Glomerular visceral epithelial cell (primary cell): ENCODE data around the gene ARHGAP12.
"Not testable (repeated sequence)": the region's sequence is repeated elsewhere in the genome, so short reads cannot be mapped to it uniquely, and the experiment has no call there.

Experiments used
- DNase-seq: peaks from one replicate; pipeline ENCODE4 v3.0.0-alpha.2; 2016; ENCODE audit errors: extremely low spot score

Gene ARHGAP12, protein sequence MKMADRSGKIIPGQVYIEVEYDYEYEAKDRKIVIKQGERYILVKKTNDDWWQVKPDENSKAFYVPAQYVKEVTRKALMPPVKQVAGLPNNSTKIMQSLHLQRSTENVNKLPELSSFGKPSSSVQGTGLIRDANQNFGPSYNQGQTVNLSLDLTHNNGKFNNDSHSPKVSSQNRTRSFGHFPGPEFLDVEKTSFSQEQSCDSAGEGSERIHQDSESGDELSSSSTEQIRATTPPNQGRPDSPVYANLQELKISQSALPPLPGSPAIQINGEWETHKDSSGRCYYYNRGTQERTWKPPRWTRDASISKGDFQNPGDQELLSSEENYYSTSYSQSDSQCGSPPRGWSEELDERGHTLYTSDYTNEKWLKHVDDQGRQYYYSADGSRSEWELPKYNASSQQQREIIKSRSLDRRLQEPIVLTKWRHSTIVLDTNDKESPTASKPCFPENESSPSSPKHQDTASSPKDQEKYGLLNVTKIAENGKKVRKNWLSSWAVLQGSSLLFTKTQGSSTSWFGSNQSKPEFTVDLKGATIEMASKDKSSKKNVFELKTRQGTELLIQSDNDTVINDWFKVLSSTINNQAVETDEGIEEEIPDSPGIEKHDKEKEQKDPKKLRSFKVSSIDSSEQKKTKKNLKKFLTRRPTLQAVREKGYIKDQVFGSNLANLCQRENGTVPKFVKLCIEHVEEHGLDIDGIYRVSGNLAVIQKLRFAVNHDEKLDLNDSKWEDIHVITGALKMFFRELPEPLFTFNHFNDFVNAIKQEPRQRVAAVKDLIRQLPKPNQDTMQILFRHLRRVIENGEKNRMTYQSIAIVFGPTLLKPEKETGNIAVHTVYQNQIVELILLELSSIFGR

DNA sequence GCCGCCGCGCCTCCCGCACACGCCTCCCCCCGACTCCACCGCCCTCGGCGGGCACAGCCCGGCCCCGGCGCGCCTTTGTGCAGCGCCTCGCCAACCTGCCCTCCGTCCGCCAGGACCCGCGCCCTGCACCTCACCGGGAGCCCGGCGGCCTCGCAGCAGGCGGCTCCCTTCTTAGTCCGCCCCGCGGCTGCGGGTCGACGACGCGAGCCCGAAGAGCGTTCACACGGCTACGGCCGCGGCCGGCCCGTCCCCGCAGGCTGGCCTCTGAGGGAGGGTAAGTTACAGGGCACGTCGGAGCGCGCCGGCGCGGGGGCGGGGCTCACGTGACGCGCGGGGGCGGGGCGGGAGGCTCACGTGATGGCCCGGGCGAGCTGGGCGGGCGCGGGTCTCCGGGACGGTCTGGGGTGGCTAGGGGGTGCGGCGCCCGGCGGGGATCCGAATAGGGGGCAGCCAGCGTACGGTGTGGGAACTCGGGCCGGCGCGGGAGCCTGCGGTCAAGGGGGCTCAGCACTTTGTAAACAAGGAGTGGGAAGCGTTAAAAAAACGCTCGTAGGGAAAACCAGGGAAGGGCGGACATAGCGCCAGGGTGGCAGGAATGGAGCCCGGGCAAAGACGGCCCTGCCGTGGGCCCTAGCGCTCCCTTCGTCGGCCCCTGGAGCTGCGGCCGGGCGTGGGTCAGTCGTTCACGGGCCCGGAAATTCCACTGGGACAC is at the start of gene ARHGAP12:
TSS of gene ARHGAP12 (minus strand) at position 283 of the 712 bp plus-strand sequence. CDS start 19,976 bp downstream, outside the sequence.
- peak; percentile 89 for DNase-seq

DNA sequence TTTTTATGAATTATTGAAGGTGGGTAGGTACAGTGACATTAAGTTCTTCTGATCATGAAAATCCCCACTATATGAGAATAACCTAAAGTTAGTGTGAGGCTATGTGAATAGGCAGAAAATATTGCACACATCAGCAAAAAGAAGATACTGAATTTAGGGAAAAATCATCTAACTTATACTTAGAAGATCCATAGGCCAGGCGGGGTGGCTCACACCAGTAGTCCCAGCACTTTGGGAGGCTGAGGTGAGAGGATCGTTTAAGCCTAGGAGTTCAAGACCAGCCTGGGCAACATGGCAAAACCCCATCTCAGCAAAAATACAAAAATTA is 49.5 kb upstream of the ARHGAP12 start:
- DNase-seq = no peak

DNA sequence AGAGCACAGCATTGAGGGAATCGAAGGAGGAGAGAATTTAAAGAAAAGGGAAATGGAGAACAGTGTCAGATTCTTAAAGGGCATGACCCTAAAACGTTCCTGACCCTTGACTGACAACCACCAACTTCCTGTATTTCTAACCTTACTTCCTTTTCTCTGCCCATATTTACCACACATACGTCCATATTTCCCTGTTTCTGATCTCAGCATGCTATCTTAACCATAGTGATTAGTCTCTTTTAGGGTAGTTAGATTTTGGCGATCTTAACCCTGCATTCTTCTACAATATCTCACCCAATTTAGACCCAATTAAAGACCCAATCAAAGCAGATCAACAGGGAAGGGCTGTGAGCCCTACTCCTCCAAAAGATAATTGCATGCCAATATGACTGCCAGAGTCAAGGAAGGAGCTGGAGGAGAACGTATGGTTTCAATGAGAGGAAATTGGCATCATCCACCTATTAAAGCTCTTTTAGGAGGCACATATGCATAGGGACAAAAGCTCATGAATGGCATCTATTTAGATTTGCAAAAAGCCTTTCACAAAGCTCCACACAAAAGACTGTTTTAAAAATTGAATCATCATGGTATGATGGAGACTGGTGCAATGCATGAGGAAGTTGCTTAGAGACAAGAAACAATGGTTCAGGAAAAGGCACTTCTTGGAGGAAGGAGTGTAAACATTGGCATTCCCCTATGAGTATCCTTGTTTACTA is 49.0 kb upstream of the ARHGAP12 start:
- no peak for DNase-seq

DNA sequence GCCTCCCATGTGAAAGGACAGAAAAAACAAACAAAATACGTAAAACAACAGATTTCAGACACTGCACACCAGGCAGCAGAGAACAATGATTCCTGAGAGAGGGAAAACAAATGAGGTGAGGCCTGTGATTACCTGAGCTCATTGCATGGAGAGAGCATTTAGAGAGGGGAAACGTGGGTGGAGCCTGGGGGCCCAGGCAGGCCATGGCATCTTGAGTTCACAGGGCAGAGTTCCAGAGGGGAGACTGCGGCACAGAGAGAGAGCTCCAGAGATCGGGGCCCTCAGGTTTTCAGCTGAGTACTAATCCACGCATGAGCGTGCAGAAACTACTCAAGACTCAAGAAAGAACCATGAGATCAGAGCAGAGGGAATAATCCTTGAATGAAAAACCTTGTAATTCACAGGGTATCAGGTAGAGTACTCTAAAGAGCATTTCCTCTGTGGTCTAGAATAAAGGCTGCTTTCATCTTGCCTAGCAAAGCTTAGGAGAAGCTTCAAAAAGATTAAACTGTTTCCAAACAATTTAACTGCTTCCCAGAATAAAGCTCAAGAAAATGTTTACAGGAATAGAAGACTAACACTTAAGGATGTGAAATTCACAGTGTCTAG is 46.6 kb upstream of the ARHGAP12 start:
- no peak for DNase-seq

DNA sequence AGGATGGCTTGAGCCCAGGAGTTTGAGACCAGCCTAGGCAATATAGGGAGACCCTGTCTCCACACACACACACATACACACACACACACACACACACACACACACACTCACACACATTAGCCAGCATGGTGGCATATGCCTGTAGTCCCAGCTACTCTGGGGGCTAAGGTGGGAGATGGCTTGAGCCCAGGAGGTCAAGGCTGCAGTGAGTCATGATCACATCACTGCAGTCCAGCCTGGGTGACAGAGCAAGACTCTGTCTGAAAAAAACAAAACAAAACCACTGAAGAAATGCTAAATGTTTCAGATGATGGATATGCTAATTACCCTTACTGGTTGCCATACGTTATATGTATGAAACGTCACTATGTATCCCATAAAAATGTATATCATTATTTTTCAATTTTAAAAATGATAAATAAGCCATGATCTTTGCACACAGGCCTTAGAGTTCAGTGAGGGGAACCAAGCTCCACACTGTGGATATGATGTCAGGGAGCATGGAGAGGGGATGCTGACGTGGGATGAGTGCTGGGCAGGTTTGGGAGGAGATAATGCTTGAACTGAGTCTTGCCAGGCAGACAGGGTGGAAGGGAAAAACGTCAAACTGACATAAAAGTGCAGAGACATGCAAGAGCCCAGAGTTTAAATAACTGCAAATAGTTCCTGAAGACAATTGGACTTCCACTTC is 45.9 kb upstream of the ARHGAP12 start:
- peak; percentile 31 for DNase-seq

DNA sequence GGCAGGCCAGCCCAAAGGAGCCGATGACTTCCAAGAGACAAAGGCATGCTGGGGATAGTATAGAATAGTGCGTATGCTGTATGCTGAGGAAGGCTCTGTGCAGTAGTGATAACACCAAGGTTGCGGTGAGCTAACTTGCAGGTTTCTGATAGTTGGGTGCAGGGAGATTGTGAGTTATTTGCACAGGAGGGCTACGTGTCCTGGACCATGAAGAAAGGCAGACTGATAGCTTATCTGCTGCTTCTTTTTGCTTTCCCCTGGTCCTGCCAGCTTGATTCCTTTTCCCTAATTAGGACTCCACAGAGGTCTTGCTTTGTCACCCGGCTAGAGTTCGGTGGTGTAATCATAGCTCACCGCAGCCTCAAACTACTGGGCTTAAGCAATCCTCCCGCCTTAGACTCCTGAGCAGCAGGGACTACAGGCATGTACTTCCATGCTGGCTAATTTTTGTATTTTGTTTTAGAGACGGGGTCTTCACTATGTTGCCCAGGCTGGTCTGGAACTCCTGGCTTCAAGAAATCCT is 43.9 kb upstream of the ARHGAP12 start:
- no peak for DNase-seq

DNA sequence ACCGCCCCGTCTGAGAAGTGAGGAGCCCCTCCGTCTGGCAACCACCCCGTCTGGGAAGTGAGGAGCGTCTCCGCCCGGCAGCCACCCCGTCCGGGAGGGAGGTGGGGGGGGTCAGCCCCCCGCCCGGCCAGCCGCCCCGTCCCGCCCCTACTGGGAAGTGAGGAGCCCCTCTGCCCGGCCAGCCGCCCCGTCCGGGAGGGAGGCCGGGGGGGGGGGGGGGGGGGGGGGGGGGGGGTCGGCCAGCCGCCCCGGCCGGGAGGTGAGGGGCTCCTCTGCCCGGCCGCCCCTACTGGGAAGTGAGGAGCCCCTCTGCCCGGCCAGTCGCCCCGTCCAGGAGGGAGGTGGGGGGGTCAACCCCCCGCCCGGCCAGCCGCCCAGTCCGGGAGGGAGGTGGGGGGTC is 41.2 kb upstream of the ARHGAP12 start:
- not testable (repeated sequence) for DNase-seq

DNA sequence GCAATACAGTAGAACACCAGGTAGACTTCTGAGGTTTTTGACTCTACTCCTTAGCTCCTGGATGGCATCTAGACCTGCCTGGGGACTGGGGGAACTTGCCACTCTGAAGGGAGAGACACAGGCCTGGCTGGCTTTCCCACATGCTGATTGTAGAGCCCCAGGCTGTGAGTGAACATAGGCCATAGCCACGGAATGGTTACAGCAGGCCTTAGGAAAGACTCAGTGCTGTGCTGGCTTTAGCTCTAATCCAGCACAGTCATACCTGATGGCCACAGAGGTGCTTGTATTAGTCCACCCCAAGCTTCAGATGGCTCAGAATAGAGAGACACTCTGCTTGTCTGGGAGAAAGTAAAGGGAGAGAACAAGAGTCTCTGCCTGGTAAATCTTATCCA is 35.0 kb upstream of the ARHGAP12 start:
- no peak for DNase-seq

DNA sequence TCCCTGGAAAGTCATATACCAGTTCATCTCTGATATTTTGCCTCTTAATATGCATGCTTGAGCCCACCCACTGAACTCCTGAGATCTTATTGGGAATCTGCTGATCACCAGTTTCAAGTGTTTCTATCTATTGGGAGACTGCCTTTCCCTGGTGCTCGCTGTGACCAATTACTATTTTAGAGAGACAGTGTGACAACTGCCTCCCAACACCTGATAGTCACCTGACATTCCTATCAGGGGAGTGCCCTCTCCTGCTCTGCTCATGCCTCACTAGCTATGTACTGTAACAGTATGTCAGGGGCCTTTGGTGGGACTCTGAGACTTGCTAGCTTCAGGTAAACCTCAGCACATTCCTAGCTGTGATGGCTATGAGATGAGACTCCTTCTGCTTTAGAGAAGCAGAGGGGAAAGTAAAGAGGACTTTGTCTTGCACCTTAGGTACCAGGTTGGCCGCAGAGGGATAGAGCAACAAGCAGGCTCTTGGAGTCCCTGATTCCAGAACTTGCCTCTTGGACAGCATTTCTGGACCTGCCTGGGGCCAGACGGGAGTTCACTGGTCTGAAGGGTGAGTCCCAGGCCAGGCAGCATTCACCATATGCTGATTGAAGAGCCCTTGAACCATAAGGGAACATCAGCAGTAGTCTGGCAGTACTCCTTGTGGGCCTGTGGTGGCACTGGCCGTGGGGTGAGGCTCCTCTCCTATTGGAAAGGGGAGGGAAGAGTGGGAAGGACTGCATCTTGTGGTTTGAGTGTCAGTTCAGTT is 34.4 kb upstream of the ARHGAP12 start:
- DNase-seq = no peak

DNA sequence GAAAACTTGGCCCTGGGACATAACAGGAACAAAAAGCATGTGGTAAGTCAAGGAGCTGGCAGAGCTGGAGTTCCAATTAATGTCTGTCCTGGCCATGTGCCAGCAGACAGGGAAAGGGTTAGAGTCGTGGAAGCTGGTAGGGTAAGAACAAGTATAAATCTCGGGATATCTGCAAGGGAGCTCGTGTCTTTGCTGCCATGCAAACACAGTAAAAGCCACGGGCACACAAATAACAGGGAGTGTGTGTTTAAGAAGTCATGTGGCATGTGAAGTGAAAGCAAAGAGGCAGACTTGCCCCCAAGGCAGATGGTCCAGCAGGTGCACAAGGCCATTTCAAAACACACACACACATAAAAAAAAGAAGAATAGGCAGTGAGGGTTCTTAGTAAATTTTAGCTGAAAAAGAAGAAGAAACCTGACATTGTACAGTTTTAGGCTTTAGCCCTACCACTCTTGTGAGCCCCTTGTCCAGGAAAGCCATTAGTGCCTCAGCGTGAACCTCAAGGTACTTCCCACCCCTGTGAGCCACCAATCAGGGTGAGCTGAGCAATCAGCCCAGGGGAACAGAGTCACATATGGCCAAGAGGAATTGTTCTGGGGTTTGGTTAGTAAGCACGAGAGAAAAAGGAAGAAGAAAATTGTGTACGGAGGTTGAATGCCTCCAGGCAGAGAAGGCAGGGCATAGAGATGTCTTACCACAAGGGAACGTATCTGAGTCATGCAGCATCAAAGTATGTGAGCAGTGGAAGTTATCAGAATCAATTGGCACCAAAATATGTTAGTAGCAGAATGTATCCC is 32.8 kb upstream of the ARHGAP12 start:
- DNase-seq = peak; percentile 12

DNA sequence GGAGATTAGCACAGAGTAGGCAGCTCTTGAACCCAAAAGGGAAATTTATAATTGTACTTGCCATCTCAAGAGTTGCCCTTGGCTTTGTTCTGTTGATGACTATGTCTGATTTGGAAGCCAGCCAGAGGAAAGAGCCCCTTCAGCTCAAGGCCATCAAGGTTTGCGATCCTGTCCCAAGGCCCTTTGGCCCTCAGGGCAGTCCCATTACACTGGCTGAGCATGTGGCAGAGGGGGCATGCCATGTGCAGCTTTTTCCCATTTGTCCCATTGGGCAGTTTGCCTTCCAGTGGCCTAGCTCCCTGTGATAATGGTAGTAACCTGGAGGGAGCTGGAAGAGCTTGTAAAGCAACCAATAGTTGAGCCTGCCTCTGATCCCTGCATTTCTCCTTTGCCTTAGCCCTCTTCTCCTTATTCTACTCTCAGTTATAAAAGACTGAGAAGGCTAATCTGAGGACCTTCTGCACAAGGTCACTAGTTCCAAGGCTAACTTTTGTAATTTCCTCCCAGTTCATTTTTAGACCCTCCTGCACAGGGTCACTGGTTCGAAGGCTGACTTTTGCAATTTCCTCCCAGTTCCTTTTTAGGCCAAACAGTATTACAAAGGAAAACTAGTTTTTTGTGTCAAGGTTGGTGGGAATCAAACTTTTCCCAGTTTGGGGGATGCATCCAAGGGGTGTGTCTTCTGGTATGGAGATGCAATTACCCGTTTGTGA is 31.0 kb upstream of the ARHGAP12 start:
- DNase-seq = no peak

DNA sequence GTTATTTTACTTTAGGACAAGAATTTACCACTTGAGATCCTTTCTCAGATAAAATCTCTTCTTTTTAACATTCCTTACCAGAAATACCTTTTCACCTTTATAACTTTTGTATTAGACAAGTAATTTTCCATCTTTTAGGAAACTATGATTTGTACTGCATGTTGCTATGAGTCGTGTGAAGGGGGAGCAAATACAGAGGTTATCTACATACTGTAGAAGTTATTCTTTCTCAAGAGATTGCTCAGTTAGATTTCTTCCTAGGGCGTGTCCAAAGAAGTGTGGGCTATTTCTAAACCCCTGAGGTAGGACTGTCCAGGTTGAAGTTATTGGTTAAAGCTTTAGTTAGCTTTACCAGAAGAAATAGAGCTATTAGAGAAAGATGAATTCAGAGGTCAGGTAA is 30.2 kb upstream of the ARHGAP12 start:
- DNase-seq = no peak

DNA sequence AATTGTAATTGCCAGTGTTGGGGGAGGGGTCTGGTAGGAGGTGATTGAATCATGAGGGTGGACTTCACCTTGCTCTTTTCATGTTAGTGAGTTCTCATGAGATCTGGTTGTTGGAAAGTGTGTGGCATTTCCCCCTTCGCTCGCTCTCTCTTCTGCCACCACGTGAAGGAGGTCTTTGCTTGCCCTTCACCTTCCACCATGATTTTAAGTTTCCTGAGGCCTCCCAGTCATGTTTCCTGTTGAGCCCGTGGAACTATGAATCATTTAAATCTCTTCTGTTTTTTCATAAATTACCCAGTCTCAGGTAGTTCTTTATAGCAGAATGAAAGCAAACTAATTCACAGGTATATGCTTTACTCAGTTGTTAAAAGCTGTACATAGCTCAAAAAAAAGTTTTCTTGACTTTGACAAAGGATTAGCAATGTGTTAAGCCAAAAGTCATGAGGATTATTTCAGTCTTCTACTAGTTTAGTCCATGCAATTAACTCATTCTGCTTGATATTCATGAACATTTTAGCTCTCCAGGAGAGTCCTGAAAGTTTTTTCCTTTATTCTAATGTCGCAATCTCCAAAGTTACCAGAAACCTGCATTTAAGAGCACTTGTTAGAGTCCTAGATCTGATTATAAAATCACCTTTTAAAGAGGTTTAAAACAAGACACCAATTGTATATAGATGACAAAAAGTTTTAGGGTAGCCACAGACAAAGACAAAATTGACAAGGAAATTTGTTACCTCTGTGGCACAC is 27.7 kb upstream of the ARHGAP12 start:
- DNase-seq = no peak

DNA sequence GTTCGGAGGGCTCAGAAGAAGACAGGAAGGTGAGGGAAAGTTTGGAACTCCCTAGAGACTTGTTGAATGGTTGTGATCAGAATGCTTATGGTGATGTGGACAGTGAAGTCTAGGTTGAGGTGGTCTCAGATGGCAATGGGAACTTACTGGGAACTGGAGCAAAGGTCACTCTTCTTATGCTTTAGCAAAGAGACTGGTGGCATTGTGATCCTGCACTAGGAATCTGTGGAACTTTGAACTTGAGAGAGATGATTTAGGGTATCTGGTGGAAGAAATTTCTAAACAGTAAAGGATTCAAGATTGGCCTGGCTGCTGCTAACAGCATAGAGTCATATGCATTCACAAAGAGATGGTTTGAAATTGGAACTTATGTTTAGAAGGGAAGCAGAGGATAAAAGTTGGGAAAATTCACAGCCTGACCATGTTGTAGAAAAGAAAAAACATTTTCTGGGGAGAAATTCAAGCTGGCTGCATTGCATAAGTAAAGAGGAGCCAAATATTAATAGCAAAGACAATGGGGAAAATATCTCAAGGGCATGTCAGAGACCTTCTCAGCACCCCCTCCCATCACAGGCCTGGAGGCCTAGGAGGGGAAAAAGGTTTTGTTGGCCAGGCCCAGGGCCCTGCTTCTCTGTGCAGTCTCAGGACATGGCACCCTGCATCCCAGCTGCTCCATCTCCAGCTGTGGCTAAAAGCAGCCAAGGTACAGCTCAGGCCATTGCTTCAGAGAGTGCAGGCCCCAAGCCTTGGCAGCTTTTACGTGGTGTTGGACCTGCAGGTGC is 26.0 kb upstream of the ARHGAP12 start:
- no peak for DNase-seq

DNA sequence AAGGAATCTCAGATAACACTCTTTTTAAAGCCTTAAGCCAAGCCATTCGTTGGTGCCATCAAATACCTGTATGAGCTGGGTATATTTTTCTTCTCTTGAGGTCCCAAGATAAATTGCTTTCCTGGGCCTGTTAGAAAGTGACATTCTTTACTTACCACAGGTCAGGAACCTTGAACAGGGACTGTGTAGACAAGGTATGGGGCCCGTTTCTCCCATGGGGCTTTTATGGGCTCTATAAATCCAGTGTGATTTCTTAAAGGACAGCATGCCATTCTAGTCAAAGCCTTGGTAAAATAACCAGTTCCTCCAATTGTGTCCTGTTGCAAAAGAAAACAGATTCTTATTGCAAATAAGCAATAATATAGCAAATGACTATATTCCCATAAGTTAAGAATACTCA is 24.8 kb upstream of the ARHGAP12 start:
- DNase-seq = no peak

DNA sequence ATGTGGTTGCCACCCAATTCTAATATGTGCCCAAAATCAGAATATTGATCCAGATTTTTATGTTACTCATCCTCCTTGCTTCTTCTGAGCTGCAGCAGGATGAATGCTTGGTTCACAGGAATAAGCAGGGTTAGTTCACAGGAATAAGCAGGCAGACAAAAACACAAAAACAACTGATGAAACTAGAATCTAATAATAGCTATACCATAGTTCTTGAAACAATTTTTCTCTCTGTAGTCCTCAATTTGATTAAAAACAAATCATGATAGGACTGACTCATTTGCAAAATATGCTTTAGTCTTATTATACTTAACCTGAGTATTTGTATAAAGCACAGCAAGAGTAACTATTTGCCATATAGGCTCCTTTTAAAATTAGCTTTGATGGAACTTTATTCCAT is 24.4 kb upstream of the ARHGAP12 start:
- no peak for DNase-seq

DNA sequence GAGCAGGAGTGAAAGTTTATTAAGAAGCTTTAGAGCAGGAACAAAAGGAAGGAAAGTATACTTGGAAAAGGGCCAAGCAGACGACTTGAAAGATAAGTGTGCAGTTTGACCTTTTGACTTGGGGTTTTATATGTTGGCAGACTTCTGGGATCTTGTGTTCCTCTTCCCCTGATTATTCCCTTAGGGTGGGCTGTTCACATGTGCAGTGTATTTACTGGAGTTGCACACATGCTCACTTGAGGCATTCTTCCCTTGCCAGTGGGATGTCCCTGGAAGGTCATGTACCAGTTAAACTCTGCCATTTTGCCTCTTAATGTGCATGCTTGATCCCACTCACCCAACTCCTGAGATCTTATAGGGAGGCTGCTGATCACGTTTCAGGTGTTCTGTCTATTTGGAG is 23.4 kb upstream of the ARHGAP12 start:
- no peak for DNase-seq
